Measurements from ENCODE around the gene AOAH.

AOAH gene

GRCh38 chr7:36690514-36691187, 33.6 kb downstream of the AOAH start:
- no peak for DNase-seq

- no peak for DNase-seq
These were observed 34.3 kb downstream of the AOAH start for GRCh38 chr7:36690041-36690440.

- peak; percentile 48 for DNase-seq
These were observed 37.8 kb downstream of the AOAH start for GRCh38 chr7:36686499-36686898.

GRCh38 chr7:36684954-36685353, 39.3 kb downstream of the AOAH start:
- DNase-seq = no peak

GRCh38 chr7:36683695-36684357, 40.5 kb downstream of the AOAH start:
- DNase-seq = no peak

- no peak for DNase-seq
These were observed 41.2 kb downstream of the AOAH start for GRCh38 chr7:36683111-36683510.

GRCh38 chr7:36682102-36682501, 42.2 kb downstream of the AOAH start:
- no peak for DNase-seq

GRCh38 chr7:36677769-36678437, 46.4 kb downstream of the AOAH start:
- no peak for DNase-seq

GRCh38 chr7:36673703-36674102, 50.6 kb downstream of the AOAH start:
- no peak for DNase-seq

GRCh38 chr7:36671432-36671829, 52.9 kb downstream of the AOAH start:
- DNase-seq = no peak

- peak; percentile 56 for DNase-seq
These were observed 53.5 kb downstream of the AOAH start for GRCh38 chr7:36670585-36671431.

GRCh38 chr7:36668750-36669149, 55.5 kb downstream of the AOAH start:
- no peak for DNase-seq

GRCh38 chr7:36668080-36668479, 56.2 kb downstream of the AOAH start:
- no peak for DNase-seq

- DNase-seq = peak; percentile 37
These were observed 57.1 kb downstream of the AOAH start for GRCh38 chr7:36667007-36667745.

GRCh38 chr7:36663481-36663880, 60.8 kb downstream of the AOAH start:
- DNase-seq = no peak

- peak; percentile 17 for DNase-seq
These were observed 63.0 kb downstream of the AOAH start for GRCh38 chr7:36661135-36661840.

- DNase-seq = no peak
These were observed 64.5 kb downstream of the AOAH start for GRCh38 chr7:36659638-36660341.

- DNase-seq = peak; percentile 72
These were observed 65.2 kb downstream of the AOAH start for GRCh38 chr7:36659172-36659516.

- DNase-seq = peak; percentile 85
These were observed 65.7 kb downstream of the AOAH start for GRCh38 chr7:36658335-36659171.

GRCh38 chr7:36657036-36657660, 67.1 kb downstream of the AOAH start:
- DNase-seq = no peak
